C4-2B (cell line): ENCODE data around the gene MYO1E.

Source experiments
- ZFX ChIP-seq: fragments of 450-650 bp; IDR thresholded peaks from 2 replicates; pipeline ENCODE4 v1.6.1; 2017
- TF ChIP-seq, protein P1 (sequence below): fragments of 450-650 bp; conservative IDR thresholded peaks from 2 replicates; pipeline ENCODE4 v1.5.1; 2017; ENCODE audit warnings: mild to moderate bottlenecking

- TF ChIP-seq, protein P1, sequence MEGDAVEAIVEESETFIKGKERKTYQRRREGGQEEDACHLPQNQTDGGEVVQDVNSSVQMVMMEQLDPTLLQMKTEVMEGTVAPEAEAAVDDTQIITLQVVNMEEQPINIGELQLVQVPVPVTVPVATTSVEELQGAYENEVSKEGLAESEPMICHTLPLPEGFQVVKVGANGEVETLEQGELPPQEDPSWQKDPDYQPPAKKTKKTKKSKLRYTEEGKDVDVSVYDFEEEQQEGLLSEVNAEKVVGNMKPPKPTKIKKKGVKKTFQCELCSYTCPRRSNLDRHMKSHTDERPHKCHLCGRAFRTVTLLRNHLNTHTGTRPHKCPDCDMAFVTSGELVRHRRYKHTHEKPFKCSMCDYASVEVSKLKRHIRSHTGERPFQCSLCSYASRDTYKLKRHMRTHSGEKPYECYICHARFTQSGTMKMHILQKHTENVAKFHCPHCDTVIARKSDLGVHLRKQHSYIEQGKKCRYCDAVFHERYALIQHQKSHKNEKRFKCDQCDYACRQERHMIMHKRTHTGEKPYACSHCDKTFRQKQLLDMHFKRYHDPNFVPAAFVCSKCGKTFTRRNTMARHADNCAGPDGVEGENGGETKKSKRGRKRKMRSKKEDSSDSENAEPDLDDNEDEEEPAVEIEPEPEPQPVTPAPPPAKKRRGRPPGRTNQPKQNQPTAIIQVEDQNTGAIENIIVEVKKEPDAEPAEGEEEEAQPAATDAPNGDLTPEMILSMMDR = no peak
- no peak for TF ChIP-seq ZFX
Observed at GRCh38 chr15:59322056-59322759, 50.5 kb downstream of the MYO1E start.
